Iris pigment epithelial cell (primary cell): Measurements from ENCODE around the gene CERT1.
A peak's percentile ranks its signal among the peaks of the same experiment; 100 is the strongest.

Source experiments
- DNase-seq: peaks from one replicate; pipeline ENCODE4 v3.0.0-alpha.2; 2011; ENCODE audit warnings: low read depth

Gene CERT1

GRCh38 chr5:75473463-75473862 is 38.0 kb downstream of the CERT1 start:
- no peak for DNase-seq

DNA sequence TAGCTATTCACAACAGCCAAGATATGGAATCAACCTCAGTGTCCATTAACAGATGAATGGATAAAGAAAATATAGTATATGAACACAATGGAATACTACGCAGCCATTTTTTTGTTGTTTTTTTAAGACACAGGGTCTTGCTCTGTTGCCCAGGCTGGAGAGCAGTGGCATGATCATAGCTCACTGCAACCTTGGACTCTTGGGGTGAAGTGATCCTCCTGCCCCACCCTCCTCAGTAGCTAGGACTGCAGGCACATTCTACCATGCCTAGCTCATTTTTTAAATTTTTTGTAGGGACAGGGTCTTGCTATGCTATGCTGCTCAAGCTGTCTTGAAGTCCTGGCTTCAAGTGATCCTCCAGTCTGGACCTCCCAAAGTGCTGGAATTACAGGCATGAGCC is 38.5 kb downstream of the CERT1 start:
- no peak for DNase-seq

- no peak for DNase-seq
Measured at GRCh38 chr5:75471193-75471592, 40.2 kb downstream of the CERT1 start.

GRCh38 chr5:75469017-75469416 is 42.4 kb downstream of the CERT1 start:
- DNase-seq: no peak

DNA sequence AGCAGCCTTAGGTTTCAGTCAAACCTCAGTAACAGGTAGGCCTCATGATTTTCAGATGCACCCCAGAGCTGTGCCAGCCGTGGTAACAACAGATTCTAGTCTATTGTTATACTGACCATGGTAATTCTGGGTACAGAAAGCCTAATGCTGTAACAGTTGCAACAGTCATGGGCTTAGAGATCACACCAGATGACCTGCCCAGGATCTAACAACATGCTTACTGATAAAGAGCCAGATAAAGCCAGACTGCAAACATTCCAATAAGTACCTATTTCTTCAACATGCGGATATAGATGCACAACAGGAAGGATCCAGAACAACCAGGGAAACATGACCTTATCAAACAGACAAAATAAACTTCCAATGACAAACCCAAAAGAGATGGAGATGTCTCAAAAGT is 42.8 kb downstream of the CERT1 start:
- DNase-seq: no peak

- DNase-seq: no peak
Measured at GRCh38 chr5:75466006-75466716, 45.3 kb downstream of the CERT1 start.

GRCh38 chr5:75465480-75465879 is 45.9 kb downstream of the CERT1 start:
- peak; percentile 66 for DNase-seq

DNA sequence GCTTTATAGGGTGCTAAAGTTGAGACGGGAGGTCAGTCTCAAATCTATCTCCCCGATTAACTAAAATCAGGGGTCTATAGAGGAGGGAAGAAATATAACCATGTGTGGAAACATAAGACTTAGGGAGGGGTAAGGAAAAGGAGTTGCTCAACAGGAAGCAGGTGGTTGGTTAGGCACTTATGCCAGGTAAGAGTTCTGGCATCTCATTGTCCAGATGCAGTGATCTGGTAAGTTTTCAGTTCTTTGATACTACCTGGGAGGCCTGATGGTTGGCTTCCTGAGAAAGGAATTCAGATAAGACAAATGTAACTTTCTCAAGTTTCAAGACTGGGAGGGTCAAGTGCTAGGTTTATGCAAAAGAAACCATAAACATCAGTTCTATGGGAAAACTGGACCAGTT is 47.7 kb downstream of the CERT1 start:
- DNase-seq: peak; percentile 6

GRCh38 chr5:75461679-75462078 is 49.8 kb downstream of the CERT1 start:
- peak; percentile 58 for DNase-seq

- DNase-seq: peak; percentile 17
Measured at GRCh38 chr5:75460942-75461610, 50.4 kb downstream of the CERT1 start.

- DNase-seq: no peak
Measured at GRCh38 chr5:75460532-75460931, 50.9 kb downstream of the CERT1 start.

DNA sequence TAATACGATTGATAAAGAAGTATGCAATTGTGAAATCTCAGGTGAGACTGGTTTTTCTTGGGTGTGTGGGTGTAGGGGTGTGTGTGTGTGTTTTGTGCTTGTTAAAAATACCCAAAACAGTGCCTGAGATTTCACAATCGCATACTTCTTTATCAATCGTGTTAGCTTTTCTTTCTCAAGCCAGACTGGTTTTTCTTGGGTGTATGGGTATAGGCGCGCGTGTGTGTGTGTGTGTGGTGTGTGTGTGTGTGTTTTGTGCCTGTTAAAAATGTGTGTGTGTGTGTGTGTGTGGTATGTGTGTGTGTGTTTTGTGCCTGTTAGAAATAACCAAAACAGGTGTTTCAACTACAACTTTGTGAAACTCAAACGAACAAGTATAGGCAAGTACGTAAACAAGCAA is 53.7 kb downstream of the CERT1 start:
- no peak for DNase-seq

- DNase-seq: no peak
Measured at GRCh38 chr5:75457161-75457560, 54.3 kb downstream of the CERT1 start.

DNA sequence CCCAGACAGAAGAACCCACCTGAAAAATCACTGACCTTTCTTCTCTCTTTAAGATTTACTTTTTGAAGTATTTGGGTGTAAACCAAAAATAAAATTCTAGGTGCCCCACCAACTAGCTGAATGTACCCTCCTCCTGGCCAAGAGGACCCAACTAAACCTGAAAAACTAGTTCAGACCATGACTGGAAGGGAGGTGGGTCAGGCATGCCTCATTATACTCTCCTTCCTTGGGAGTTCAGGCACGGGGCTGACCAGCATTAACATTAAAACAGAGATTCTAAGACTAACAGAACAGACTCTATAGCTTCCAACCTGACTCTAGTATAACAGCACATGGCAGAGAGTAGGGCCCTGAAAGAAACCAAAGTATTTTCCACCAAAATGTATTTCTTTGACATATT is 61.4 kb downstream of the CERT1 start:
- no peak for DNase-seq

GRCh38 chr5:75446068-75446467 is 65.4 kb downstream of the CERT1 start:
- no peak for DNase-seq

GRCh38 chr5:75441560-75441959 is 69.9 kb downstream of the CERT1 start:
- DNase-seq: no peak

- DNase-seq: no peak
Measured at GRCh38 chr5:75439276-75439675, 72.2 kb downstream of the CERT1 start.

DNA sequence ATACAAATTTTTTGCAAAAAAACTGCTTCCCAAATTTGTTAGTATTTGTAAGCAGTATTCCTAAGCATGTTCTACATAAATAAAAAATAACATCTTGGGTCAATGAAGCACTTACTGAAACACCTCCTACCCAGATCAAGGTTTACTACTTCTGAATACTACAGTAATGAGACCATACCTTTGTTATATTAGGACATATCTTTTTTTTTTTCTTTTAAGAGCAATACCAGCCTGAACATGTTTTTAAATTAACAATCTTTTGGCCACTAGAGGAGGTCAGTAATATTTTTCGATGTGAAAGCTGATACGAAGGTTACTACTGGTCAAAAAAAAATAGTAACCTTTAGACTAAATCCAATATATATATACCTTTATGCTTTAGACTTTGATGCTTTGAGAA is 72.7 kb downstream of the CERT1 start:
- no peak for DNase-seq

DNA sequence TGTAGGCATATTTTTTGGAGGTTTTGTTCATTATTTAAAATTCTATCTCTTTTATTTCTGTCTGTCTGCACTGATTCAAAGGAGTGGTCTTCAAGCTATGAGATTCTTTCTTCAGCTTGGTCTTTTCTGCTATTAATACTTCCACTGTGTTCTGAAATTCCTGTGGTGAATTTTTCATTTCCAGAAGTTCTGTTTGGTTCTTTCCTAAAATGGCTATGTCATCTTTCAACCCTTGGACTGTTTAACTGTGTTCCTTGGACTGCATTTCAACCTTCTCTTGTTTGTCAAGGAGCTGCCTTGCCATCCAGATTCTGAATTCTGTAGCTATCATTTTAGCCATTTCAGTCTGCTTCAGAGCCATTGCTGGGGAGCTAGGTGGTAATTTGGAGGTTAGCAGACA is 76.3 kb downstream of the CERT1 start:
- DNase-seq: peak; percentile 7

DNA sequence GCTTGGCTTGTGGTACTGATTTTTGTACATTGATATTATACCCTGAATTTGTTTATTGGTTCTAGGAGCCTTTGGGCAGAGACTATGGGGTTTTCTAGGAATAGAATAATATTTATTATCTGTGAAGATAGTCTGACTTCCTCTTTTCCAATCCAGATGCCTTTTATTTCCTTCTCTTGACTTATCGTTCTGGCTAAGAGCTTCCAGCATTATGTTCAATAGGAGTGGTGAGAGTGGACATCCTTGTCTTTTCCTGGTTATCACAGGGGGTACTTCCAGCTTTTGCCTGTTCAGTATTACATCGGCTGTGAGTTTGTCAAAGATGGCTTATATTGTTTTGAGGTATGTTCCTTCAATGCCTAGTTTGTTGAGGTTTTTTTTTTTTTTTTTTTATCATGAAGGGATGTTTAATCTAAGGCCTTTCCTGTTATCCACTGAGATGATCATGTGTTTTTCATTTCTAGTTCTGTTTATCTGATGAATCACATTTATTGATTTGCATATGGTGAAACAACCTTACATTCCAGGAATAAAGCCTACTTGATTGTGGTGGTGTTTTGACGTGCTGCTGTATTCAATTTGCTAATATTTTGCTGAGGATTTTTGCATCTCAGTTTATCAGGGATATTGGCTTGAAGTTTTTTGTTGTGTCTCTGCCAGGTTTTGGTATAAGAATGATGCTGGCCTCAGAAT is 77.5 kb downstream of the CERT1 start:
- DNase-seq: peak; percentile 59

DNA sequence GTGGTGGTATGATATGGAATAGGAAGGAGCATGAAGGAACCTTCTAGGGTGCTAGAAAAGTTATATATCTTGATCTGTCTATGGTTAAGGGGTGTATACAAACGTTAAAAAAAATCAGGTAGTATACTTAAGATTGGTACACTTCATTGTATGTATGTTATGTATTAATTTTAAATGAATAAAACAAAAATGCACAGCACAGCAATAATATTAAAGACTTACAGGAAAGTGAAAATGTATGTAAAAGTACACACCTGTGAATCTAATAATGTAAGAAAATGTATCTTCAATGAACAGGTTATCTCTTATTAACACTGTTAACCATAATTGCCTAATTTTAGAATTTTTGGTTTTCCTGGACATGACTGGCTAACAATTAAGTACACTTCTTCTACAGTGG is 97.2 kb downstream of the CERT1 start:
- DNase-seq: no peak

DNA sequence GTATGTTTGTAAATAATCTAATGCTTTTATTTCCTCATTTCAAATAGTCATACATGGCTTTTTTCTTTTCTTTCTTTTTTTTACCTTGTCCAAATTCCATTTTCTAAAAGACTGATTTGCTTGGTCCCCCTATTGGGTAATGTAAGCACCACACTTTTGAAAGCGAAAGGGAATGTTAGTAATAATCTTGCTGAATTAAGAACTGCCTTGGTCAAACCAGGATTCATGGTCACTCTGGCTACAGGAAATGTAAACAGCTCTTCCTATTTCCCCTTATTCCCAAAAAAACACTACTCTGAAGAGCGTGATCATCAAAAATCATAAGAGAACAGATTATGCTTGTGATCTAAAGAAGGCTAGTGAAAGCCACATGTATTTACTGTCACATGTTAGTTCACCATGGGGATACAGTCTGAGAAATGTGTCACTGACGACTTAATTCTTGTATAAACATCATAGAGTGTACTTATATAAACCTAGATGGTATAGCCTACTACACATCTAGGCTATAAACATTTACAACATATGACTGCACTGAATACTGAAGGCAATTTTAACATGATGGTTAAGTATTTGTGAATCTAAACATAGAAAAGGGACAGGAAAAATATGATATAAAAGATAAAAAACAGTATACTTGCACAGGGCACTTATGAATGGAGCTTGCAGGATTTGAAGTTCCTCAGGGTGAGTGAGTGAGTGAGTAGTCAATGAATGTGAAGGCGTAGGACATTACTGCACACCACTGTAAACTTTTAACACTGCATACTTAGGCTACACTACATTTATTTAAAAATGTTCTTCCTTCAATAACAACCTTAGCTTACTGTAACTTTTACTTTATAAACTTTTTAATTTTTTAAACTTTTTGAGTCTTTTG is 99.1 kb downstream of the CERT1 start:
- DNase-seq: peak; percentile 41
